ENCODE results near the gene DNASE1L2. TPM values are rescaled to one million over a fixed set of nuclear protein-coding genes. Genes with fewer than 3 reads are reported as not detected.

Gene DNASE1L2, protein sequence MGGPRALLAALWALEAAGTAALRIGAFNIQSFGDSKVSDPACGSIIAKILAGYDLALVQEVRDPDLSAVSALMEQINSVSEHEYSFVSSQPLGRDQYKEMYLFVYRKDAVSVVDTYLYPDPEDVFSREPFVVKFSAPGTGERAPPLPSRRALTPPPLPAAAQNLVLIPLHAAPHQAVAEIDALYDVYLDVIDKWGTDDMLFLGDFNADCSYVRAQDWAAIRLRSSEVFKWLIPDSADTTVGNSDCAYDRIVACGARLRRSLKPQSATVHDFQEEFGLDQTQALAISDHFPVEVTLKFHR
- total RNA-seq (2014; rRNA removed) = 1.4 and 2.2 TPM in 2 replicates
- 1.1 TPM for polyA plus RNA-seq (2012)

- no peak for DNase-seq (ENCODE audit: low read depth)
Observed at GRCh38 chr16:2236337-2237101, at the start of gene DNASE1L2. Gene DNASE1L2 (plus strand): TSS chr16:2236444. CDS start chr16:2236817, 373 bp downstream.

DNA sequence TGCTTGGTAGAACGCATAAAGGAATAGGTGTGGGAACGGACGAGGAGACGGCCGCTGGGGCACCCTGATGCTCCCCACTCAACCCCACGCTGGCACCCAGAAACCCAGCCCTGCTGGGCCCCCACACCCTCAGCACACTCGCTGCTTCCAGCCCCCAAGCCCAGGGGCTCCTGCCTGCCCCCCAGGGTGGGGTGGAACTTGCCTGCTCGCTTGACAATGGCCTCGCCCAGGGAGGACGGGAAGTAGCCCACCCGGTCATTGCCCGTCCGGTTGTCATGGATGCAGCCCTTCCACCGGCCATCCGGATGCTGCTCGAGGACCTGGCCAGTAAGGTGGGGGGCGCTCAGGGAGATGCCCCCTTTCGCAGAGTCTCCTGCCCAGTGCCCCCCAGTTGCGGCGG lies 49.7 kb upstream of the DNASE1L2 start:
- DNase-seq (ENCODE audit: low read depth) = no peak

GRCh38 chr16:2187212-2187611 lies 49.0 kb upstream of the DNASE1L2 start:
- DNase-seq (ENCODE audit: low read depth) = no peak

DNA sequence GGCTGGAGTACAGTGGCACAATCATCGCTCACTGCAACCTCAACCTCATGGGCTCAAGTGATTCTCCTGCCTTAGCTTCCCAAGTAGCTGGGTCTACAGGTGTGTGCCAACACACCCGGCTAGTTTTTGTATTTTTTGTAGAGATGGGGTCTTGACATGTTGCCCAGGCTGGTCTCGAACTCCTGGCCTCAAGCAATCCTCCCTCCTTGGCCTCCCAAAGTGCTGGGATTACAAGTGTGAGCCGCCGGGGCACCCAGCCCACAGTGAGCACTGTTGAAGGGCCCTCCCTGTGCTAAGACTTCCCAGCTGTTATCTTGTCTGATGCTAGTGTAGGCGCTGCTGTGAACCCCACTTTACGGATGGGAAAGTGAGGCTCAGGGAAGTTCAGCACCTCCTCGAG lies 47.8 kb upstream of the DNASE1L2 start:
- DNase-seq (ENCODE audit: low read depth) = no peak

GRCh38 chr16:2189252-2189893 lies 46.9 kb upstream of the DNASE1L2 start:
- no peak for DNase-seq (ENCODE audit: low read depth)

DNA sequence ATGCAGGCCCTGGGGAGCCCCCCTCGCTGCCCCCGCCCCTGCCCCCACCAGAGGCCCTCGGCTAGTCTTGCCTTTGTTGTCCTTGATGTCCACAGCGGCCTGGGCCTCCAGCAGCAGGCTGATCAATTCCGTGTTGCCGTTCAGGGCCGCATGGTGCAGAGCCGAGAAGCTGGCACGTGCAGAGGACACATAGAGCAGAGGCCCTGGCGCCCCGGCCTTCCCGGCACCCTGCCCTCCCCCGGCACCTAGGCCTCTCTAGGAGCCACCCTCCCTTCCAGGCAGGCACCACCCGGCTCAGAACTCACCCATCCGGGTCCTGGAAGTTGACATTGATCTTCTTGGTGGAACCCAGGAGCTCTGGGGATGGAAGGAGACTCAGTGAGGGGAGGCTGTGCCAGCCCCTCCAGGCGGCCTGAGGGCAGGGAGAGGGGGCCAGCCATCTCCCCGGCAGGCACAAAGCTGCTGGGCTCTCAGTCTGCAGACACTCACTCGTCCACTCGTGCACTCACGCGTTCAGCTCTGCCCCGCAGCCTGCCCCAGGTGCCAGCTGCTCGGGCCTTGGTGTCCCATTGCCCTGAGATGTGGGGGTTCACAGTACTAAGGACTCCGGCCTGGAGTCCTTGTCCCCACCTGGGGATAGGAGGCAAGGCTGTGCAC lies 46.1 kb upstream of the DNASE1L2 start:
- DNase-seq (ENCODE audit: low read depth) = no peak

GRCh38 chr16:2190659-2191445 lies 45.4 kb upstream of the DNASE1L2 start:
- DNase-seq (ENCODE audit: low read depth) = no peak

DNA sequence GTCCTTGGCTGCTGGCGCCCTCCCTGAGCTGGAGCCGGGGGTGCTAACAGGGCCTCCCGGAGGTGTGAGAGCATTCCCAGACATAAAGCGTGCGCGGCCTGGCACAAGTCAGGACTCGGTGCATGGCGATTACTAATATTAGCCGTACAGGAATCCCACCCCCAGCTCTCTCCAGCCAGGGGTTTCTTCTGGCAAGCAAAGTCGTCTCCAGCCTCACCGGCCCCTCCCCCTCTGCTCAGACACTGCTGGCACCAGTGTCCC lies 44.9 kb upstream of the DNASE1L2 start:
- no peak for DNase-seq (ENCODE audit: low read depth)

DNA sequence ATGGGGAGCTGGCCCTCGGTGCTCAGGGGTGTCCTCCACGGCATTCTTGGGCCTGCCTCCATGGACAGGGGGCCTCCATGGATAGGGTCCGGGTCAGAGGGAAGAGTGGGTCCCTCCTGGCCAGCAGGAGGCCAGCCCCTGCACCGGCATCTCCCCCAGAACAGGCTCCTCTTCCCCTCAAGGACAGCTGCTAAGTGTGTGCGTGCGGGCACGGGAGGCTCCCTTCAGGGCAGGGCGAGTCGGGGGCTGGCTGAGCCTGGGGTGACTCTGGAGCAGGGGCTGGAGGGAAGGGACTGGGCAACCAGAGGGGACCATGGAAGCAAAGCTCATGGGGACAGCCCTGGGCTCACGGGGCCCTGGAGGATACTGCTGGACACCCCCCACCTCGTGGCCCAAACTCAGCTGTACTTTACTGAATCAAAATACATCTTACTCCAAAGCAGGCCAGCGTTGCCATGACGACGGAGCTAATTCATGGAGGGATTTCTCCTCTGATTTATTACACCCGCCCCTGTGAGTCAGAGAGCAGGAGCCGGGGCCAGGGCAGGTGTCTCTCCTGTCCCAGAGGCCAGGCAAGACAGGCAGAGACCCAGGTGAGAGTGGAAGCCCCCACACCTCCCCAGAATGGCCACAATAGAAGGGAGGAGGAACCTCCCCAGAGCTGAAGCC lies 41.9 kb upstream of the DNASE1L2 start:
- peak; percentile 66 for DNase-seq (ENCODE audit: low read depth)

DNA sequence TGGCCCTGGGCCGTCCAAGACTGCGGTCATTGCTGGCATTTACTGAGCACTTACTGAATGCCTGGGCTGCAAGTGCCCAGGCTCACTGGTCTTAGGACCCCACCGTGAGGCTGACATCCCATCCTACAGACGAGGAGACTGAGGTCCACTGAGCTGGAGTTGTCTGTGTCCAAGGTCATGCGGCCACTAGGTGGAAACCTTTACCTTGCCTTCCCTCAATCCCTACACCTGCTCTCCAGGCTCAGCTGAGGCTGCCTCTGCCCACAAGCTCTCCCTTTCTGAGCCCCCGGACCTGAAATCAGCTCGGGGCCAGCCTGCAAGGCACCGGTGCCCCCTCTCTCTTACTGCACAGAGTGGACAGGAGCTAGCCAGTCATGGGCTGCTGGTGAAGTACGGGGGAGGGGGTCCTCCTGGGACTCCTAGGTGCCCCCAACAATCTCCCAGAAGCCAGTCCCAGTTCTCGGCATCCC lies 41.4 kb upstream of the DNASE1L2 start:
- DNase-seq (ENCODE audit: low read depth) = peak; percentile 44

DNA sequence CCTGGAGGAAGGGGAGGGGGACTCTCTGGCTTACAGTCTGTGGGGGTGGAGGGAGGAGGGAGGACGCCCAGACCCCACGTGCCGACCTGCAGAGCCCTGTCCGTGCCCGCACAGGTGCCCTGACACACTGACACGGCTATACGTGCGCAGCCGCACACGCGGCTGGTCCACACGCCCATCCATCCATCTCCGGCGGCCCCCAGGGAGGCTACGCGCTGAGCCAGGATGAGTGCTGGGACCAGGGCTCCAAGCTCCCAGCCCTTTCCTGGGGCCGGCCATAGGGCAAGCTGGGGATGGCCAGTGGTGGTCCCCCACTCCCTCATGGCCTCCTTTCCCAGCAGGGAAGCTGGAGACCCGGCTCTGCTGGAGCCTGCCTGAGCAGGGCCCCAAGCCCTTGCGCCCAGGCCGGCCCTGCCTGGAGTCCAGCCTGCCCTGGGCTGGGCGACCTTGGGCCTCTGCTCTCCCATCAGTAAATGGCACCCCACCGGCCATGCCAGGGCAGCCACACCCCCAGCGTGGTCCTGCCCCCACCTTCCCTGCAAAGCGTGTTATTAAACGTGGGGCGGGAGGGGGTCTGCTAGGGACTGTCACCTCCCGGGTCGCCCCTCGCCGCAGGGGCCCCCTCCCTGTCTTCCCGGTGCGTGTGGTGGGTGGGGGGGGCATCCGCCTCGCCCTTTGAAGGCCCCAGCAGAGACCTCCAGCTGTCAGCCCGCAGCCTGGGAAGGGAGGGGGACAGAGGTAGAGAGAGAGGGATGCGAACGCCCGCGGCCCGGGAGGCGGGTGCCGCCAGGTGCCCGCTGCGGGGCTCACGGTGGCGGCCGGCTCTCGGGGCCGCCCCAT lies 40.7 kb upstream of the DNASE1L2 start:
- DNase-seq (ENCODE audit: low read depth) = no peak

DNA sequence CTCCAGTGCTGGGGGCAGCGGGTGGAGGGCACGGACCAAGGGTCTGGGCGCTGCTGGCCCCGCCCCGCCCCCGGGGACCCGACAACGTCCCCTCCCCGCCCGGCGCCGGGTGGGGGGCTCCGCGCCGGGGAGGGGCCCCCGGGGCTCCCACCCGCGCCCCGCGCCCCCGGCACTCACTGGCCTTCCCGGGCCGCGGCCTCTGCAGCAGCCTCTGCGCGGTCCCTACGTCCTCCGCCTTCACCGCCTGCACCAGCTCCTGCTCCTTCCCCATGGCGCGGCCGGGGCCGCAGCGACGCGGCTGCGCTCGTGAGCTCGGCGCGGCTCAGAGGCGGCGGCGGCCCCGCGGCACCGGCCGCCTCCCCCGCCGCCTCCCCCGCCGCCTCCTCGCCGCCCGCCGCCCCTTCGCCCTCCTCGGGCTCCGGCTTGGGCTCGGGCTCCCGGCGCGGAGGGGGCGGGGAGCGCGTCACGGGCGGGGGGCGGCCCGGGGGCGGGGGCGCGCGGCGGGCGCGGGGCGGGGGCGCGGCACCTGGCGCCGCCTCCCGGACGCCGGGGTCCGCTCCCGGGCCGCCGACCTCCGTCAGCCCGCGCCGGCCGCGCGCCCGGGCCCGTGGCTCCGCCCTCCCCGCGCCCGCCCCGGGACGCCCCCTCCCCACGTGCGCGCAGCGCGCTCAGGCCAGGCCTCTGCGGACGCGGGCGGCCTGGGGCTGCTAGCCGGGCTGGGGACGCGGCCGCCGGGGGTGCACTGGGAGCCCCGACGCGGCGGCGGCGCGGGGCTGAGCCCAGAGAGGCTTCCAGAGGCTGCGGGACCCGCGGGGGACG lies 39.9 kb upstream of the DNASE1L2 start, which contains the start of gene CASKIN1:
Gene CASKIN1 (minus strand): TSS at position 444 of the 819 bp plus-strand sequence. CDS start 173 bp downstream, at position 271.
- peak; percentile 16 for DNase-seq (ENCODE audit: low read depth)

- DNase-seq (ENCODE audit: low read depth) = no peak
Observed at GRCh38 chr16:2196981-2197511, 39.2 kb upstream of the DNASE1L2 start.

- DNase-seq (ENCODE audit: low read depth) = no peak
Observed at GRCh38 chr16:2197765-2198164, 38.5 kb upstream of the DNASE1L2 start.

DNA sequence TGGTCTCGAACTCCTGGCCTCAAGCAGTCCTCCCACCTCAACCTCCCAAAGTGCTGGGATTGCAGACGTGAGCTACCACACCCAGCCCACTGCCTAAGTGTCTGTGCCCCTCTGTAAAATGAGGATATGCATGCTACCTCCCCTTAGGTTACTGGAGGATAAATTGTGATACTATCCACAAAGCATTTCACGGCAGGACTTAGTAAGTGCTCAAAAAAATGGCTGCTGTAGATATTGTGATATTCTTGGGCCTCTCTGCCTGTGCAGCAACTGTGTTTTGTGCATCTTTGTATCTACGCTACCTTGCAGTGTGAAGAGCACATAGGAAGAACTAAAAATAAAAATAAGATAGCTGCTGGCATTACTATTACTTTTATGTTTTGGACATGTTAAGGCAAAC lies 38.0 kb upstream of the DNASE1L2 start:
- DNase-seq (ENCODE audit: low read depth) = no peak

- DNase-seq (ENCODE audit: low read depth) = no peak
Observed at GRCh38 chr16:2199095-2199494, 37.1 kb upstream of the DNASE1L2 start.

- DNase-seq (ENCODE audit: low read depth) = no peak
Observed at GRCh38 chr16:2199621-2200139, 36.6 kb upstream of the DNASE1L2 start.

GRCh38 chr16:2200313-2200712 lies 35.9 kb upstream of the DNASE1L2 start:
- no peak for DNase-seq (ENCODE audit: low read depth)

All from LHCN-M2 (cell line).